D721Med (cell line): ENCODE data around the gene FANCC.

ENCODE experiments used
- DNase-seq: peaks from one replicate; pipeline ENCODE4 v3.0.0; 2011; ENCODE audit warnings: low spot score; ENCODE audit not compliant: insufficient read length
- FAIRE-seq: peaks from 2 replicates; lab custom pipeline; 2011; peaks lifted over from hg19 to GRCh38; lab: Jason Lieb, UNC
- TF ChIP-seq, protein P1 (sequence below): IDR thresholded peaks from 2 replicates; pipeline ENCODE4 v1.5.1; 2012; ENCODE audit warnings: mild to moderate bottlenecking, control low read depth; ENCODE audit not compliant: insufficient read depth; ENCODE audit errors: missing control alignments

FANCC gene

DNA sequence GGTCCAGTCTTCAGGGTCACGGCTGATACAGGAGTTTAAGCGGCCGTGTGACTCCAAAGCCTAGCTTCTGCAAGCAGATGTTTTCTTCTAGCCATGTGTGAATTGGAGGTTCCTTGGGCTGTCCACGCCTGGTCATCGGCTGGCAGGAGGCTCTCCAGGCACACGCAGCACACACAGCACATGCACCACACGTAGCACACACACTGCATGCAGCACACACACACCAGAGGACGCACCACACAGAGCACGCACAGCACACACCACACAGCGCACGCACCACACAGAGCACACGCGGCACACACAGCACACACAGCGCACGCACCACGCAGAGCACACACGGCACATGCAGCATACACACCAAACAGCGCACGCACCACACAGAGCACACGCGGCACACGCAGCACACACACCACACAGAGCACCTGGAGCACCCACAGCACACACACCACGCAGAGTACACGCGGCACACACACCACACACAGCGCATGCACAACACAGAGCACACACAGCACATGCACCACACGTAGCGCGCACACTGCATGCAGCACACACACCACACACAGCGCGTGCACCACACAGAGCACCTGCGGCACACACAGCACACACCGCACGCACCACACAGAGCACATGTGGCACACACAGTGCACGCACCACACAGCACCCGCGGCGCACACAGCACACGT is 234.3 kb downstream of the FANCC start:
- FAIRE-seq (no peak), DNase-seq (no peak)
- TF ChIP-seq, protein P1, sequence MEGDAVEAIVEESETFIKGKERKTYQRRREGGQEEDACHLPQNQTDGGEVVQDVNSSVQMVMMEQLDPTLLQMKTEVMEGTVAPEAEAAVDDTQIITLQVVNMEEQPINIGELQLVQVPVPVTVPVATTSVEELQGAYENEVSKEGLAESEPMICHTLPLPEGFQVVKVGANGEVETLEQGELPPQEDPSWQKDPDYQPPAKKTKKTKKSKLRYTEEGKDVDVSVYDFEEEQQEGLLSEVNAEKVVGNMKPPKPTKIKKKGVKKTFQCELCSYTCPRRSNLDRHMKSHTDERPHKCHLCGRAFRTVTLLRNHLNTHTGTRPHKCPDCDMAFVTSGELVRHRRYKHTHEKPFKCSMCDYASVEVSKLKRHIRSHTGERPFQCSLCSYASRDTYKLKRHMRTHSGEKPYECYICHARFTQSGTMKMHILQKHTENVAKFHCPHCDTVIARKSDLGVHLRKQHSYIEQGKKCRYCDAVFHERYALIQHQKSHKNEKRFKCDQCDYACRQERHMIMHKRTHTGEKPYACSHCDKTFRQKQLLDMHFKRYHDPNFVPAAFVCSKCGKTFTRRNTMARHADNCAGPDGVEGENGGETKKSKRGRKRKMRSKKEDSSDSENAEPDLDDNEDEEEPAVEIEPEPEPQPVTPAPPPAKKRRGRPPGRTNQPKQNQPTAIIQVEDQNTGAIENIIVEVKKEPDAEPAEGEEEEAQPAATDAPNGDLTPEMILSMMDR, result no peak

DNA sequence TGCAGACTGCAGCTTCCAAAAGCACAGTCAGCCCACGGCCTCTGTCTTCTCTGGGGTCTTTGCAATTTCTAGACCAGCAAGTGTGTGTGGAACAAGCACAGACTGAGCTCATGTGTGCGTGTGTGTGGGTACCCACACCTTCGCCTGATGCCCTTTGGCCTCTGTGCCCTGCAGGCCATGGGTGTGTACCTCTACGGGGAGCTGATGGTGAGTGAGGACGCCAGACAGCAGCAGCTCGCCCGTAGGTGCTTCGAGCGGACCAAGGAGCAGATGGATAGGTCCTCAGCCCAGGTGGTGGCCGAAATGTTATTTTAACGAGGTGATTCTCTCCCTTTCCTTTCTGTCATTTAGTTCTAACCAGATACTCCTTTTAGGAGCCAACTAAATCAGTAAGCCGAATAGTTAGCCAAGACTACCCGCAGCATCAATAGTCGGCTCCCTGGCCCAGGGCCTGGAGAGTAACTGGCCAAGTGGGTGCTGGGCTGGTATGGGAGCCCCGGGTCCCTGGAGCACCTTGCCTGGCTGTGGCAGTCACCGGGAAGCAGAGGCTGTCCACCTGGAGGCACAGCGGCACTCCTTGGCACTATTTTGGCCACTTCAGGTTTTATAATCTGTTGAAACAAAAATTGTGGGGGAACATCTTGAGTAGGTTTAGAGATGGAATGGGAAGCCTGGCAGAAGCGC is 235.0 kb downstream of the FANCC start:
- DNase-seq (no peak), FAIRE-seq (no peak)

DNA sequence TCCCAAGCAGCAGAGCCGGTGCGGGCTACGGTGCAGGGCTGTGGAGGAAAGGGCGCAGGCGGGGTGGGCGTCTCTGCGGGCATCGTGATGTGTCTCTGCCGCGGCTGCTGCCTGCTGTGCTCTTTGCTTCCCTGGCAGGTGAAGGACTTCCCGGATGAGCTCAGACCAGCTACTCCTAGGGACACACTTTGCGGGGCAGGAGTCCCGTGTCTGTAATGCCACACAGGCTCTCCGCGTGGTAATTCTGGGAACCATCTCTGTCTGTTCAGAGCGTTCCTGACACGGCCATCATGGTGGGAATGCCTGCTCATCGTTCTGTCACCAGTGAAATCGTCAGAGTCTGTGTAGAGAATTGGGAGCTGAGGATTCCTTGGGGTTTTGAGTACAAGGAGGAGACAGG is 235.5 kb downstream of the FANCC start:
- DNase-seq (no peak), FAIRE-seq (no peak)
- TF ChIP-seq, protein P1, result no peak

More for the DNA sequence above, 235.0 kb downstream of the FANCC start:
- TF ChIP-seq, protein P1, result no peak

DNA sequence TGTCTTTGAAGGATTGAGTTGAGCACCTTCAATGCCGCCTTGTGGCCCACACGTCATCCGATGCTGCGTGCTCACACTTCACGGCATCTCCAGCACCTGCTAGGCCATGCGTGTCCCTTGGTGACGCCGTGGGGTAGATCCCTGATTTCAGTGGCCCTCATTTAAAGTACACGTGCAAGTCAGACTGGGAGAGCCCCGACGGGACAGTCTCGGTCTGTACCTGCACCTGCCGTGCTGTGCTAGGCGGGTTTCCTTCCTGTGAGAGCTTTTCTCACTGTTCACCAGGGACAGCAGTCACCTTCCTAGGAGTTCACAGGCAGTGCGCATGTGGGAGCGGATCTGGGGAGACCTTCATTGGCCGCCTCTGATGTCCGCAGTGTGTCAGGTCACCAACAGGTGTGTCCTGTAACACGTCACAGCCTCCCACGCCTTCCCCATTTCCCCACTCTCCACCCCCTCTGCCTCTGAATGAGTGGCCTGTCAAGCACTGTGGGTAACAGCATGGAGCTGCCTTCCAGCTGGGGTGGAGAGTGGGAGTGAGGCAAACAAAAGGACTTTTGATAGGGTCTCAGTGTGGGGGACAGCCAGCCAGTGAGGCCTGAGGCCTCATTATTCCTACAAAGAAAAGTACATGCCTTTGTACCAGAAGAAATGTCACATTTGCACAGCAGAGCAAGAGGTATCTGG is 236.4 kb downstream of the FANCC start:
- FAIRE-seq (no peak), DNase-seq (no peak)
- TF ChIP-seq, protein P1, result no peak

DNA sequence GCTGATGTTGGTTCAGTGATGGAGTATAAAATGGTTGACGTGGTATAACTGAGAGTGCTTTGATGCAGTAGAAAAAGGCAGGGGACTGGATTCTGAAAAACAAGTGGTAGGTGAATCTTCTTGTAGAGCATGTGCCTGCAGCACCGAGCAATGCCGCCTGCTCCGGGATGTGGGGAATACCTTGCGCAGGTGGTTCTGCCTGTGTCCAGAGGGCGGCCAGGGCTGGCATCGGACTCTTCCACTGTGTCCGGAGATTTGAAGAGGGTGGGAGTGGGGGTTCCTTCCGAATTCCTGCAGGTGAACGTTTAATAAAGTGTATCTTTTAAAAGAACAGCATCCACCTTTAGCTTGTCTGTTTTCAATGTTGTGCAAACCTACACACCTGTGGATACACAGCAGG is 238.0 kb downstream of the FANCC start:
- FAIRE-seq, result no peak
- TF ChIP-seq, protein P1, result no peak
- no peak for DNase-seq

DNA sequence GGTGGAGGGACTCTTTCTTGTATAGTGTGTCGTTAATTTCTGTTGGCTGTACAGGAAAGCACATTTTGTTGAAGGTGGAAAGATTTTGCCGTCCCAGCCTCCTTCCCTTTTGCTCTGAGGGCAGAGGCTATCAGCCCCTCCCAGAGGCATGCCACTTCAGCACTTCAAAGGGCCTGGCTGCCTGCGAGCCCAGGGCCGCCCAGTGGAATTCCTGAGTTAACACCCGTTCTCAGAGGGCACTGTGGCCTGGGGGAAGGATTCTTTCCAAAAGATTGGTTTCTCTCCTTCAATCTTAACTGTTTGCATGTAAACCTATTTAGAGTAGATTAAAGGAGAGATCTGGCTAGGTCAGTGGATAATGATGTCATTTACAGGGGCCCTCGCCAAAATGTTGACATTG is 238.6 kb downstream of the FANCC start:
- TF ChIP-seq, protein P1, result no peak
- FAIRE-seq (no peak), DNase-seq (no peak)
